NCI-H1436 (cell line): ENCODE results near the gene COA6.

Source experiments
- DNase-seq: peaks from one replicate; lab custom pipeline; 2025; lab: John Stamatoyannopoulos, UW

COA6 gene, protein sequence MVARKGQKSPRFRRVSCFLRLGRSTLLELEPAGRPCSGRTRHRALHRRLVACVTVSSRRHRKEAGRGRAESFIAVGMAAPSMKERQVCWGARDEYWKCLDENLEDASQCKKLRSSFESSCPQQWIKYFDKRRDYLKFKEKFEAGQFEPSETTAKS

GRCh38 chr1:234373064-234373958 lies at the start of gene COA6:
Gene COA6 (plus strand): TSS chr1:234373456. CDS start chr1:234373467, 11 bp downstream.
- peak; percentile 96 for DNase-seq

DNA sequence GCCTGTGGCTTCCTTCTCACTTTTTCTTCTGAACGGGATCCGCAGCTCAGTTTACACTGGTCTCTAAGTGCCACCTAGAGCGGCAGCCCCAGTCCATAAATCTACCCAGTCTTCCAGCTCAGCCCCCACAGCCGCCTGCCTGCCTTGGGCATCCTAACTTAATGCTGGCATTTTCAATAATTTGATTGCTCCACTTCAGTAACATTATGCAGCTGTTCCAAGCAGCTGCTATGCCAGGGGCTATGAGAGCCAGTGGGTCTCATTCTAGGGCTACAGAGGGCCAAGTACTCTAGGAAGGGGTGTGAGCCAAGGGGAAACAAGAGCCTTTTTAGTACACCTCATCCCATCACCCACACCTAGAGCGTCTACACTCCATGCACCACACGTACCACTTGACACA lies 48.4 kb upstream of the COA6 start:
- peak; percentile 25 for DNase-seq

DNA sequence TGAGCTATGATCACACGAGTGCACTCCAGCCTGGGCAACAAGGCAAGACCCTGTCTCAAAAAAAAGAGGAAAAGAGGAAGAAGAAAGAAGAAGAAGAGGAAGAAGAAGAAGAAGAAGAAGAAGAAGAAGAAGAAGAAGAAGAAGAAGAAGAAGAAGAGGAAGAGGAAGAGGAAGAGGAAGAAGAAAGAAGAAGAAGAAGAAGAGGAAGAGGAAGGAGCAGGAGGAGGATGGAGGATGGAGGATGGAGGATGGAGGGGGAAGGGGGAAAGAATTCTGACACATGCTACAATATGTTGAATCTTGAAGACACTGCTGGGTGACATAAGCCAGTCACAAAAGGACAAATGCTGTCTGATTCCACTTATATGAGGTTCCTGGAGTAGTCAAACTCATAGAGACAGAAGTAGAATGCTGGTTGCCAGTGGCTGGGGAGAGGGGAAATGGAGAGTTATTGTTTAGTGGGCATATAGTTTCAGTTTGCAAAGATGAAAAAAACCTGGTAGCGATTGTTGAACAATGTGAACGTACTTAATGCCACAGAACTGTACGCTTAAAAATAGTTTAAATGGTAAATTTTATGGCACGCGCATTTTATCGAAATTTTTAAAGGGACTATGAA lies 47.3 kb upstream of the COA6 start:
- no peak for DNase-seq

DNA sequence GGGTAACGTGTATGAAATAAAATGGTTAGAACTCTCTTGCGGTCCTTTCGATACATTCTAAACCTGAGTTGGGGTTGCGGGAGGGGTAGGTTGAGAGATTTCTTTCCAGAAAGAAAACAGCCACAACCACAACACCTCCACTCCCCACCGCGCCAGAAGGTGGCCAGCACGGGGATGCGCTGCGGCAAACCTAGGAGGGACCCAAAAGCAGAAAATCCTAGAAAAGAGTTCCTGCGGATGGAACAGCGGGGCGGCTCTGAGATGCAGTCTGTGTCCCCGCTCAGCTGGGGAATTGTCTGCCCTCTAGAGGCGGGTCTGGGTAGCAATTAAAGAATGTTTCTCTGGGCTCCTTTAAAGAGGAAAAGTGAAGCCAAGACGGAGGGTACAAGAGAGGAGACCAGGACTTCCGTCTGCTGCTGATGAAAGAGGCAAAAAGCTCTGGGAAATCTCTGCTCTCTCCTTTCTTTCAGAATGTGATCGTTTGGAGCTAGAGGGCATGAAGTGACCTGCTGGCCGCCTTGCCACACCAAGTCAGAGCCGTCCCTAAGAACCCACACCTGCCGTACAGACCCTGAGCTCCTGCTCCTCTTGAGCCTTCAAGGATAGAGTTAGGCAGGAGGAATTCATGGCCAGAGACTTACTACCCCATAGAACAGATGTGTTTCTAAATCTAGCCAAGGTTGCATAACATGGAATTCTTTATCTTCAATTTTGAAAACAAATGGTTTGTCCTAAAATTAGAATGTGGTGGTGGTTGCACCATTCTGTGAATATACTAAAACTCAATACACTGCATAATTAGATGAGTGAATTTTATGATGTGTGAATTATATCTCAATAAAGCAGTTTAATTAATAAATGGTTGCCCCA lies 46.5 kb upstream of the COA6 start:
- peak; percentile 66 for DNase-seq

- DNase-seq: no peak
Measured at GRCh38 chr1:234327577-234328164, 45.6 kb upstream of the COA6 start.

GRCh38 chr1:234330843-234331215 lies 42.4 kb upstream of the COA6 start:
- no peak for DNase-seq

GRCh38 chr1:234331507-234331906 lies 41.7 kb upstream of the COA6 start:
- DNase-seq: no peak

GRCh38 chr1:234336359-234336758 lies 36.9 kb upstream of the COA6 start:
- DNase-seq: no peak

GRCh38 chr1:234337233-234337632 lies 36.0 kb upstream of the COA6 start:
- DNase-seq: no peak

DNA sequence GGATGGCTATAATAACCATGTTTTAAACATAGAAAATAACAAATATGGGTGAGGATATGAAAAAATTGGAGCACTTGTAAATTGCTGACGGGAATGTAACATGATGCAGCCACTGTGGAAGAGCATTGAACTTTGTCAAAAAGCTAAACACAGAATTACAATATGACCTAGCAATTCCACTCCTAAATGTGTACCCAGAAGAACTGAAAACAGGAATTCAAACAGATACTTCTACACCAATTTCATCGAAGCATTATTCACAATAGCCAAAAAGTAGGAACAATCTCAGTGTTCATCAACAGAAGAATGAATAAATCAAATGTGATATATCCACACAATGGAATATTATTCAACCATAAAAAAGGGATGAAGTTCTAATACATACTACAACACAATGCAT lies 32.7 kb upstream of the COA6 start:
- DNase-seq: no peak

DNA sequence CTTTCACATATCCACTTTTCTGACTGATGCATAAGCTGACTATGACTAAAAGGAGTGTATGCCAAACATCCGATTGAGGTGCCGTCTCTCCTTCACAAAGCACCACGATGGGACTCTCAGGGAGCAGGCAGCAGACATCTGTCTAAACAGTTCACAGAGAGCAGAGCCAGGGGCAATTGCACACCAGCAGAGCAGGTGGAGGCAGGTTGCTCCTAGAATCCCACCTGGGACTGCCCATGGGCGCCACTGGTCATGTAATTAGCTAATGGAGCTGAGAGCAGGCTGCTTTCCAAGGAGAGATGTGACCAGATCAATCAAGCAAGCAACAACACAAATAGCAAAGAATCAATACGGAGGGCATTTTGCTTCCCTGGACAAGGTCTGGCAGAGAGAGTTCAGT lies 30.5 kb upstream of the COA6 start:
- DNase-seq: no peak

GRCh38 chr1:234345237-234345636 lies 28.0 kb upstream of the COA6 start:
- DNase-seq: no peak

GRCh38 chr1:234348964-234349363 lies 24.3 kb upstream of the COA6 start:
- DNase-seq: no peak

- no peak for DNase-seq
Measured at GRCh38 chr1:234355782-234356510, 17.3 kb upstream of the COA6 start.

DNA sequence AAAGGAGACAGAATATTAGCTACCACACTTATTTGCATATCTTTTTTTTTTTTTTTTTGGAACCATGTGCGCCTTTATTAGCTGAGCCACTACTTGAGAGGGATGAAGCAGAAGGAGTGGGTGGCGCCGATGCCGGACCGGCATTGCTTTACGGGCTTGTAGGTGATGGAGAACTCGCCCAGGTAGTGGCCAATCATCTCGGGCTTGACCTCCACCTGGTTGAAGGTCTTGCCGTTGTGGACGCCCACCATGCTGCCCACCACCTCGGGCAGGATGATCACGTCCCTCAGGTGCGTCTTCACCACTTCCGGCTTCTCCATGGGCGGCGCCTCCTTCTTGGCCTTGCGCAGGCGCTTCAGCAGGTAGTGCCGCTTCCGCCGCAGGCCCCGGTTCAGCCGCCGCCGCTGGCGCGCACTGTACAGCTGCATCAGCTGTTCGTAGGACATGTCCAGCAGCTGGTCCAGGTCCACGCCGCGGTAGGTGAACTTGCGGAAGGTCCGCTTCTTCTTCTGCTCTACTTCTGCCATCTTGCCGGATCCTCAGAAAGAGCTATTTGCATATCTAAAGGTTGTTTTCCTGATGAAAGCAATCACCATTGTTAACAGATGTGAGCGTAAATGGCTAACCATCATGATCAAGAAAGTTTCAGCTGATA lies 16.5 kb upstream of the COA6 start:
- DNase-seq: peak; percentile 39

GRCh38 chr1:234357831-234358230 lies 15.4 kb upstream of the COA6 start:
- DNase-seq: no peak

DNA sequence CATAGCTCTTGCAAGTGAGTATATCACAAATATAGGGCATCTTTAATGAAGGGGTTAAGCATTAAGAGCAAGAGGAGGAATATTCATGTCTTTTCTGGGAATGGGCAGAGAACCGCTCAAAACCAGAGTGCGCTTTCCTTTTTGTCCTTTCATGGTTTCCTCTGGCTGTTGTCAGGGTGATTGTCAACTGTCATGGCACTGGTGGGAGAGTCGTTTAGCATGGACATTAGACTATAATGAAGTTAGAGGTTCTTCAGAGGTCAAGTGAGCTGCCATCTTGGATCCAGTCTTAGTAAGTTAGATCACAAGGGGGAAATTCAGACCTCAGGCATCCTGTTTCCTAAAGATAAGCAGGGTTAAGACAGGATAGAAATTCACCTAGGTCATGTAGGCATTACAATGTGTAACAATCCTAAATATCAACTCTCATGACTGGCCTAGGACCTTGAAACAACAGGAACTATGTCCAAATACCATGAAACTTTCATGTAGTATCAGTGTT lies 12.1 kb upstream of the COA6 start:
- no peak for DNase-seq

- DNase-seq: no peak
Measured at GRCh38 chr1:234362558-234362957, 10.7 kb upstream of the COA6 start.

- no peak for DNase-seq
Measured at GRCh38 chr1:234368320-234369032, 4.8 kb upstream of the COA6 start.

- DNase-seq: no peak
Measured at GRCh38 chr1:234369033-234369430, 4.2 kb upstream of the COA6 start.
